ENCODE measurements around the gene PTPN22.

PTPN22 gene

GRCh38 chr1:113871597-113872113, at the start of gene PTPN22:
PTPN22 (minus strand) TSS chr1:113871712.
- no peak for DNase-seq

GRCh38 chr1:113918243-113918642, 46.7 kb upstream of the PTPN22 start:
- no peak for DNase-seq

- no peak for DNase-seq
These were observed 46.0 kb upstream of the PTPN22 start for GRCh38 chr1:113917400-113918082.

- no peak for DNase-seq
These were observed 45.5 kb upstream of the PTPN22 start for GRCh38 chr1:113916974-113917373.

GRCh38 chr1:113913887-113914664, 42.6 kb upstream of the PTPN22 start:
- DNase-seq = no peak

GRCh38 chr1:113913312-113913668, 41.8 kb upstream of the PTPN22 start:
- no peak for DNase-seq

GRCh38 chr1:113912594-113913311, 41.2 kb upstream of the PTPN22 start:
- peak; percentile 94 for DNase-seq

GRCh38 chr1:113905435-113905861, 33.9 kb upstream of the PTPN22 start:
- no peak for DNase-seq

- peak; percentile 99 for DNase-seq
These were observed 33.3 kb upstream of the PTPN22 start, which contains the start of the genes AP4B1 and DCLRE1B for GRCh38 chr1:113904674-113905434. AP4B1 (minus strand) TSS chr1:113904799; CDS start chr1:113904717, 82 bp downstream. DCLRE1B (plus strand) TSS chr1:113905326; CDS start chr1:113905587, 261 bp downstream.

GRCh38 chr1:113904293-113904673, 32.8 kb upstream of the PTPN22 start:
- DNase-seq = peak; percentile 72

GRCh38 chr1:113903501-113904292, 32.2 kb upstream of the PTPN22 start:
- no peak for DNase-seq

- DNase-seq = no peak
These were observed 29.7 kb upstream of the PTPN22 start for GRCh38 chr1:113901191-113901590.

GRCh38 chr1:113899111-113899510, 27.6 kb upstream of the PTPN22 start:
- DNase-seq = no peak

- DNase-seq = no peak
These were observed 26.8 kb upstream of the PTPN22 start for GRCh38 chr1:113898241-113898814.

GRCh38 chr1:113895961-113896360, 24.4 kb upstream of the PTPN22 start:
- no peak for DNase-seq

GRCh38 chr1:113895098-113895497, 23.6 kb upstream of the PTPN22 start:
- no peak for DNase-seq

GRCh38 chr1:113893267-113893666, 21.8 kb upstream of the PTPN22 start:
- no peak for DNase-seq

GRCh38 chr1:113891631-113892220, 20.2 kb upstream of the PTPN22 start:
- no peak for DNase-seq

- no peak for DNase-seq
These were observed 19.3 kb upstream of the PTPN22 start for GRCh38 chr1:113890816-113891215.

- DNase-seq = no peak
These were observed 16.1 kb upstream of the PTPN22 start, which contains the start of gene BCL2L15 for GRCh38 chr1:113887402-113888175. BCL2L15 (minus strand) TSS chr1:113887581; CDS start chr1:113887375, 206 bp downstream.

All from NCI-H2171 (cell line).